Measurements from ENCODE around the gene EIF4G1.

DNA sequence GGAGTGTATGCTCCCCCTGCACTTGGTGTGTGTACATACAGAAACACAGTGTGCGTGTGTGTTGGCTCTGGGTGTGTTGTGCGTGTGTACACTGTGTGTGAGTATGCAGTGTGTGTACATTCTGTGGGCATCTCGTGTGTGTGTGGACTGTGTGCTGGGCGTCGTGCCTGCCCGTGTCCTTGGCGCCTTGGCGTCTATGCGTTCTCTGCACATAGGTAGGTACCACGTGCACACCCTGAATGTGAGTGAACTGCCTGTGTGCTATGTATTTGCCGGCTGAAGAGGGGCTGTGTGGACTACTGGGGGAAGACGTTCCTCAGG is 39.1 kb upstream of the EIF4G1 start:
- TF ChIP-seq, protein P1, sequence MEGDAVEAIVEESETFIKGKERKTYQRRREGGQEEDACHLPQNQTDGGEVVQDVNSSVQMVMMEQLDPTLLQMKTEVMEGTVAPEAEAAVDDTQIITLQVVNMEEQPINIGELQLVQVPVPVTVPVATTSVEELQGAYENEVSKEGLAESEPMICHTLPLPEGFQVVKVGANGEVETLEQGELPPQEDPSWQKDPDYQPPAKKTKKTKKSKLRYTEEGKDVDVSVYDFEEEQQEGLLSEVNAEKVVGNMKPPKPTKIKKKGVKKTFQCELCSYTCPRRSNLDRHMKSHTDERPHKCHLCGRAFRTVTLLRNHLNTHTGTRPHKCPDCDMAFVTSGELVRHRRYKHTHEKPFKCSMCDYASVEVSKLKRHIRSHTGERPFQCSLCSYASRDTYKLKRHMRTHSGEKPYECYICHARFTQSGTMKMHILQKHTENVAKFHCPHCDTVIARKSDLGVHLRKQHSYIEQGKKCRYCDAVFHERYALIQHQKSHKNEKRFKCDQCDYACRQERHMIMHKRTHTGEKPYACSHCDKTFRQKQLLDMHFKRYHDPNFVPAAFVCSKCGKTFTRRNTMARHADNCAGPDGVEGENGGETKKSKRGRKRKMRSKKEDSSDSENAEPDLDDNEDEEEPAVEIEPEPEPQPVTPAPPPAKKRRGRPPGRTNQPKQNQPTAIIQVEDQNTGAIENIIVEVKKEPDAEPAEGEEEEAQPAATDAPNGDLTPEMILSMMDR (IDR thresholded peaks at IDR 0.05), result no peak
- no peak for TF ChIP-seq SIN3A (IDR thresholded peaks at IDR 0.05; ENCODE audit: borderline replicate concordance, insufficient read depth, low read depth, low read length)
